Glomerular endothelial cell (primary cell): ENCODE measurements around the gene ITGA2. TPM values are rescaled to one million over a fixed set of nuclear protein-coding genes. Genes with fewer than 3 reads are reported as not detected.

Experiments used
- DNase-seq: peaks from one replicate; pipeline ENCODE4 v3.0.0-alpha.2; 2011; ENCODE audit warnings: low read depth, low spot score; ENCODE audit errors: extremely low read depth
- total RNA-seq: library from RNA; depleted of rRNA; stranded (reverse); fragments of >200 nt; gene quantifications from 2 replicates; pipeline ENCODE4 v1.2.3, GENCODE V29; 2015

Gene ITGA2
- total RNA-seq, 1 donor from 2014 or later, result 50.5 TPM

GRCh38 chr5:52987711-52988331, 1.3 kb upstream of the ITGA2 start:
- no peak for DNase-seq

GRCh38 chr5:52988335-52989024, 672 bp upstream of the ITGA2 start:
- no peak for DNase-seq

GRCh38 chr5:52989781-52990527, 802 bp downstream of the ITGA2 start:
- no peak for DNase-seq

GRCh38 chr5:52990528-52990925, 1.4 kb downstream of the ITGA2 start:
- DNase-seq, result no peak

- DNase-seq, result no peak
Measured at GRCh38 chr5:52993367-52993766, 4.2 kb downstream of the ITGA2 start.

- DNase-seq, result no peak
Measured at GRCh38 chr5:52994266-52994665, 5.1 kb downstream of the ITGA2 start.

- DNase-seq, result no peak
Measured at GRCh38 chr5:52995095-52995494, 5.9 kb downstream of the ITGA2 start.

GRCh38 chr5:52995914-52996313, 6.8 kb downstream of the ITGA2 start:
- DNase-seq, result no peak

- DNase-seq, result no peak
Measured at GRCh38 chr5:52996979-52997378, 7.8 kb downstream of the ITGA2 start.

GRCh38 chr5:52997424-52997823, 8.3 kb downstream of the ITGA2 start:
- DNase-seq, result no peak

GRCh38 chr5:52998552-52999313, 9.6 kb downstream of the ITGA2 start:
- DNase-seq, result no peak

GRCh38 chr5:52999344-52999949, 10.3 kb downstream of the ITGA2 start:
- DNase-seq, result no peak

GRCh38 chr5:53001541-53001940, 12.4 kb downstream of the ITGA2 start:
- DNase-seq, result no peak

GRCh38 chr5:53002491-53002890, 13.3 kb downstream of the ITGA2 start:
- no peak for DNase-seq

GRCh38 chr5:53003144-53003543, 14.0 kb downstream of the ITGA2 start:
- no peak for DNase-seq

- DNase-seq, result no peak
Measured at GRCh38 chr5:53006911-53007890, 18.0 kb downstream of the ITGA2 start.

GRCh38 chr5:53008751-53009150, 19.6 kb downstream of the ITGA2 start:
- no peak for DNase-seq

- no peak for DNase-seq
Measured at GRCh38 chr5:53009816-53010215, 20.7 kb downstream of the ITGA2 start.

GRCh38 chr5:53010814-53011213, 21.7 kb downstream of the ITGA2 start:
- no peak for DNase-seq

- DNase-seq, result no peak
Measured at GRCh38 chr5:53011233-53011632, 22.1 kb downstream of the ITGA2 start.
